Lower lobe of right lung (tissue), 2 donors: ENCODE measurements around the gene ZBTB12. TPM values are rescaled to one million over a fixed set of nuclear protein-coding genes. Genes with fewer than 3 reads are reported as not detected.

Experiments used
- ATAC-seq, 2 donors: fragments of 200-7000 bp; cut with Tn5 transposase; one replicate each; pipeline ENCODE4 v1.9.1; 2020 to 2022; ENCODE audit warnings: mild to moderate bottlenecking in 2 of 2, moderate library complexity in 2 of 2
- DNase-seq: peaks from one replicate; pipeline ENCODE4 v3.0.0-alpha.2; 2020
- H3K27ac ChIP-seq: fragments of 200-600 bp; one replicate; pipeline ENCODE4 v1.8.0; 2022
- H3K27me3 ChIP-seq: fragments of 200-600 bp; one replicate; pipeline ENCODE4 v1.8.0; 2022; ENCODE audit warnings: low read depth
- H3K36me3 ChIP-seq: fragments of 200-600 bp; one replicate; pipeline ENCODE4 v1.8.0; 2022; ENCODE audit warnings: mild to moderate bottlenecking
- H3K4me1 ChIP-seq: fragments of 200-600 bp; one replicate; pipeline ENCODE4 v1.8.0; 2022
- H3K4me3 ChIP-seq: fragments of 200-600 bp; one replicate; pipeline ENCODE4 v1.8.0; 2022; ENCODE audit warnings: mild to moderate bottlenecking
- H3K9me3 ChIP-seq: fragments of 200-600 bp; one replicate; pipeline ENCODE4 v1.8.0; 2022
- CTCF ChIP-seq: fragments of 200-600 bp; IDR thresholded peaks from one replicate; pipeline ENCODE4 v1.8.0; 2022; ENCODE audit warnings: antibody characterized with exemption, mild to moderate bottlenecking
- intact Hi-C: fragments of 100-400 bp; cut with DNase I; formaldehyde crosslinking; loops from one replicate; pipeline ENCODE4 v1.11.0; 2022
- total RNA-seq: library from RNA; stranded (reverse); fragmentation: NEBNext Ultra II Directional; extraction: Animal tissue kit (Norgen Biotek cat#: 25700); gene quantifications from one replicate; pipeline ENCODE4 v1.2.1, GENCODE V29; 2021
- donor health status: DM: no; HTN: yes; CAD: no; lungs with severe emphysema.

ZBTB12 gene
- total RNA-seq, 1 donor from 2014 or later: 5.1 TPM

- H3K27ac ChIP-seq: no peak overlapping the region
- H3K4me1 ChIP-seq: peaks cover 20% of the 10 kb centered on the region
- H3K27me3 ChIP-seq: no peaks in the 10 kb centered on the region
- peak overlapping the region; percentile 39 for H3K4me3 ChIP-seq
- TF ChIP-seq CTCF: no peak
- DNase-seq: no peak
- ATAC-seq: no peak
- intact Hi-C loops: no loop called here
- peaks cover 54% of the 10 kb centered on the region for H3K36me3 ChIP-seq
- no peaks in the 10 kb centered on the region for H3K9me3 ChIP-seq
These were observed 45.3 kb upstream of the ZBTB12 start for GRCh38 chr6:31947070-31947675.

- Histone ChIP-seq H3K27me3 (no peaks in the 10 kb centered on the region), H3K36me3 (peaks cover 47% of the 10 kb centered on the region), H3K27ac (peak overlapping the region; percentile 87), H3K9me3 (no peaks in the 10 kb centered on the region), H3K4me1 (peaks cover 20% of the 10 kb centered on the region), H3K4me3 (peak overlapping the region; percentile 39)
- no peak for TF ChIP-seq CTCF
- ATAC-seq (peak; percentile 3 to 4), DNase-seq (no peak)
- intact Hi-C loops: no loop called here
These were observed 44.5 kb upstream of the ZBTB12 start for GRCh38 chr6:31946370-31946885.

GRCh38 chr6:31945507-31946369, 43.9 kb upstream of the ZBTB12 start, which contains the start of gene CFB:
Gene CFB (plus strand): TSS chr6:31946095. CDS start chr6:31946222, 127 bp downstream.
- peak; percentile 80 for DNase-seq
- Histone ChIP-seq H3K36me3 (peaks cover 42% of the 10 kb centered on the region), H3K27ac (peak within 1 kb of the TSS; percentile 87), H3K27me3 (no peaks in the 10 kb centered on the region), H3K4me1 (peaks cover 20% of the 10 kb centered on the region), H3K9me3 (no peaks in the 10 kb centered on the region), H3K4me3 (peak within 1 kb of the TSS; percentile 39)
- ATAC-seq: peak; percentile 87 to 89
- intact Hi-C loops: no loop called here
- no peak for TF ChIP-seq CTCF

GRCh38 chr6:31945154-31945506, 43.2 kb upstream of the ZBTB12 start:
- intact Hi-C loops: no loop called here
- H3K27me3 ChIP-seq: no peaks in the 10 kb centered on the region
- no peaks in the 10 kb centered on the region for H3K9me3 ChIP-seq
- peak overlapping the region; percentile 39 for H3K4me3 ChIP-seq
- H3K27ac ChIP-seq: peak overlapping the region; percentile 87
- no peak for TF ChIP-seq CTCF
- peaks cover 20% of the 10 kb centered on the region for H3K4me1 ChIP-seq
- DNase-seq (no peak), ATAC-seq (no peak)
- peaks cover 43% of the 10 kb centered on the region for H3K36me3 ChIP-seq

- DNase-seq (no peak), ATAC-seq (no peak)
- Histone ChIP-seq H3K36me3 (peaks cover 54% of the 10 kb centered on the region), H3K4me3 (no peak overlapping the region), H3K27ac (no peak overlapping the region), H3K27me3 (no peaks in the 10 kb centered on the region), H3K4me1 (peaks cover 20% of the 10 kb centered on the region), H3K9me3 (no peaks in the 10 kb centered on the region)
- intact Hi-C loops: no loop called here
- no peak for TF ChIP-seq CTCF
These were observed 41.9 kb upstream of the ZBTB12 start for GRCh38 chr6:31943742-31944141.
